MM.1S (cell line): ENCODE data around the gene CPS1.

ENCODE experiments used
- DNase-seq: peaks from one replicate; pipeline ENCODE4 v3.0.0-alpha.2; 2015
- H2AFZ ChIP-seq: fragments of 300-600 bp; sonication (generic); 2 replicates; pipeline ENCODE4 v1.6.0; 2016; ENCODE audit warnings: antibody characterized with exemption, low read length
- H3F3A ChIP-seq: fragments of 300-600 bp; sonication (generic); 2 replicates; pipeline ENCODE4 v1.6.1; 2016; ENCODE audit warnings: mild to moderate bottlenecking, antibody characterized with exemption, low read length, moderate library complexity, mixed read lengths; ENCODE audit not compliant: insufficient read depth
- H3K27ac ChIP-seq: fragments of 300-600 bp; sonication (generic); 2 replicates; pipeline ENCODE4 v1.5.1; 2016; ENCODE audit warnings: mild to moderate bottlenecking, low read length
- H3K27me3 ChIP-seq: fragments of 300-600 bp; sonication (generic); replicated peaks from 2 replicates; pipeline ENCODE4 v1.6.0; 2016; ENCODE audit warnings: low read length; ENCODE audit not compliant: insufficient read depth
- H3K36me3 ChIP-seq: fragments of 300-600 bp; sonication (generic); replicated peaks from 2 replicates; pipeline ENCODE4 v1.6.1; 2016; ENCODE audit warnings: mild to moderate bottlenecking, low read length, mixed read lengths; ENCODE audit not compliant: insufficient read depth
- H3K4me1 ChIP-seq: fragments of 300-600 bp; sonication (generic); 2 replicates; pipeline ENCODE4 v1.6.1; 2016; ENCODE audit warnings: low read length, mixed read lengths
- H3K4me2 ChIP-seq: fragments of 300-600 bp; sonication (generic); 2 replicates; pipeline ENCODE4 v1.6.0; 2016; ENCODE audit warnings: low read depth, low read length
- H3K4me3 ChIP-seq: fragments of 300-600 bp; sonication (generic); 2 replicates; pipeline ENCODE4 v1.5.1; 2016; ENCODE audit warnings: low read length, mixed read lengths
- H3K79me2 ChIP-seq: fragments of 300-600 bp; sonication (generic); 2 replicates; pipeline ENCODE4 v1.6.1; 2016; ENCODE audit warnings: mixed run types, low read length, mixed read lengths
- H3K9ac ChIP-seq: fragments of 300-600 bp; sonication (generic); 2 replicates; pipeline ENCODE4 v1.6.1; 2016; ENCODE audit warnings: low read length, mixed read lengths
- H3K9me2 ChIP-seq: fragments of 300-600 bp; sonication (generic); replicated peaks from 2 replicates; pipeline ENCODE4 v1.6.1; 2016; ENCODE audit warnings: mild to moderate bottlenecking, low read length, mixed read lengths; ENCODE audit not compliant: insufficient read depth
- H3K9me3 ChIP-seq: fragments of 300-600 bp; sonication (generic); replicated peaks from 2 replicates; pipeline ENCODE4 v1.6.1; 2016; ENCODE audit warnings: mild to moderate bottlenecking, low read length, mixed read lengths; ENCODE audit not compliant: insufficient read depth
- H4K20me1 ChIP-seq: fragments of 300-600 bp; sonication (generic); 2 replicates; pipeline ENCODE4 v1.6.1; 2016; ENCODE audit warnings: mild to moderate bottlenecking, low read length, moderate library complexity, mixed read lengths; ENCODE audit not compliant: insufficient read depth
- EZH2 ChIP-seq: fragments of 300-600 bp; sonication (generic); optimal IDR thresholded peaks from 2 replicates; pipeline ENCODE3; 2017; ENCODE audit warnings: low read depth, mild to moderate bottlenecking, antibody characterized with exemption, low read length, mixed read lengths
- EZH2phosphoT487 ChIP-seq: fragments of 300-600 bp; sonication (generic); IDR thresholded peaks from 2 replicates; pipeline ENCODE4 v1.6.1; 2018; ENCODE audit warnings: antibody characterized with exemption, low read length
- TF ChIP-seq, protein P1 (sequence below): fragments of 300-600 bp; sonication (generic); IDR thresholded peaks from 2 replicates; pipeline ENCODE4 v1.5.1; 2016; ENCODE audit warnings: antibody characterized with exemption, low read length, mixed read lengths

The CPS1 gene

DNA sequence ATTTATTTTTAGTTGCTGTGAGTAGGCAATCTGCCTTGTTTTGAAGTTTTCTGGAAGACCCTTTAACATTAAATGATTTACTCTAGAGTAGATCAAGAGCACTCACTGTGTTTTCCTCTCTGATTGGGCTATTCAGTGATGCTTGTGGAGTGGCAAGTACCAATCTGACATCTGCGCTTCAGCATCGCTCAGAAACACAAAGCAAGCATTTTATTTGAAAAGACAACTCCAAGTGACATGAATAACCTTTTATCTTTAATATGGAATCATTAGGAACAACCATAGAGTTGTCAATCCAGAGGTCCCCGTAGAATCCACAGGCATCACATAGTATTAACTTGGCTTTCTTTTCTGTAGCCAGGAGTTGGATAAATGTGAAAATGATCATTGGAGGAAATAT is 114.7 kb downstream of the CPS1 start:
- no peaks in the 10 kb centered on the region for H3K79me2 ChIP-seq

DNA sequence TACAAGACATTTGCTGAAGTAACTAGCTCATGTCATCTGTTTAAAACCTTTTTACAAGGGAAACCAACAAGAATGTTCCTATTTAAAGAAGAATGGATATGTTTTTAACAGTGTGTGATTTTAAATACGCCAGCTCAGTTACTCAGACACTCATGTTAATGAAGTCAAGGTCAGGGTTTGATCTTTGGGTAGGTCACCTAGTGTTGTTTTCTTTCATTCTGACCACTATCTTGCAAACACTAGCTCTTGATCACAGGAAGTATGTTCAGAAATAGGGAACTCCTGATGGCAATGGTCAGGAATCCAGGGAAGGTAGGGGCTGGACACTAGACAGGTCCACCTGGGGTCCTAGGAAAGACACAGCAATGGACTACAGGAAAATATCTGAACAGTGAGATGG is 116.7 kb downstream of the CPS1 start:
- Histone ChIP-seq H3K9me2 (no peaks in the 10 kb centered on the region), H3K4me3 (no peak overlapping the region), H3F3A (no peaks in the 10 kb centered on the region), H3K36me3 (no peaks in the 10 kb centered on the region), H3K4me1 (no peaks in the 10 kb centered on the region), H3K27ac (no peak overlapping the region), H3K4me2 (no peak overlapping the region), H3K9me3 (no peaks in the 10 kb centered on the region), H4K20me1 (no peaks in the 10 kb centered on the region), H3K79me2 (no peaks in the 10 kb centered on the region), H2AFZ (no peak overlapping the region), H3K27me3 (no peaks in the 10 kb centered on the region), H3K9ac (no peak overlapping the region)
- TF ChIP-seq, protein P1, sequence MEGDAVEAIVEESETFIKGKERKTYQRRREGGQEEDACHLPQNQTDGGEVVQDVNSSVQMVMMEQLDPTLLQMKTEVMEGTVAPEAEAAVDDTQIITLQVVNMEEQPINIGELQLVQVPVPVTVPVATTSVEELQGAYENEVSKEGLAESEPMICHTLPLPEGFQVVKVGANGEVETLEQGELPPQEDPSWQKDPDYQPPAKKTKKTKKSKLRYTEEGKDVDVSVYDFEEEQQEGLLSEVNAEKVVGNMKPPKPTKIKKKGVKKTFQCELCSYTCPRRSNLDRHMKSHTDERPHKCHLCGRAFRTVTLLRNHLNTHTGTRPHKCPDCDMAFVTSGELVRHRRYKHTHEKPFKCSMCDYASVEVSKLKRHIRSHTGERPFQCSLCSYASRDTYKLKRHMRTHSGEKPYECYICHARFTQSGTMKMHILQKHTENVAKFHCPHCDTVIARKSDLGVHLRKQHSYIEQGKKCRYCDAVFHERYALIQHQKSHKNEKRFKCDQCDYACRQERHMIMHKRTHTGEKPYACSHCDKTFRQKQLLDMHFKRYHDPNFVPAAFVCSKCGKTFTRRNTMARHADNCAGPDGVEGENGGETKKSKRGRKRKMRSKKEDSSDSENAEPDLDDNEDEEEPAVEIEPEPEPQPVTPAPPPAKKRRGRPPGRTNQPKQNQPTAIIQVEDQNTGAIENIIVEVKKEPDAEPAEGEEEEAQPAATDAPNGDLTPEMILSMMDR: no peak
- TF ChIP-seq EZH2: no peak
- TF ChIP-seq EZH2phosphoT487: no peak
- no peak for DNase-seq

More for the DNA sequence above, 114.7 kb downstream of the CPS1 start:
- Histone ChIP-seq H3K36me3 (no peaks in the 10 kb centered on the region), H3K9me2 (no peaks in the 10 kb centered on the region), H3K9ac (no peak overlapping the region), H4K20me1 (no peaks in the 10 kb centered on the region), H3K4me2 (no peak overlapping the region), H3K27me3 (no peaks in the 10 kb centered on the region), H3F3A (no peaks in the 10 kb centered on the region), H2AFZ (no peak overlapping the region), H3K4me1 (no peaks in the 10 kb centered on the region), H3K4me3 (no peak overlapping the region), H3K27ac (no peak overlapping the region), H3K9me3 (no peaks in the 10 kb centered on the region)
- TF ChIP-seq EZH2phosphoT487 (no peak), EZH2 (no peak)
- TF ChIP-seq, protein P1: no peak
- DNase-seq: no peak

DNA sequence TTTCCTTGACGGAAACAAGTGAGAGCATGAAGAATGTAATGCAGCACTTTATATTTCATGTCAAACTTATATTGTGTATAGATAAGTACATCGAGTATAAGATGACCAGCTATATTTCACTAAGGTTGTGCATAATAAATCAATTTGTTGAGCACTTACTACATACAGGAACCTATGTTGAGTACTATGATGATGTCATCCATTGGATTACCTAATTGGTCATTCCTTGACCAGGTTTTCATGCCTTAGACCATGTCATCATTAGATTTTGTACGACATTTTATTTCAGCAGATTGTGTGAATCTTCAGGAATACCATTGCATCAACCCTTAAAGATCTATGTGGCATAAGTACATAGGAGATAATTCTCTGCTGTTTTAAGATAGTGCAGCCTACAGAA is 119.7 kb downstream of the CPS1 start:
- Histone ChIP-seq H3K27me3 (no peaks in the 10 kb centered on the region), H2AFZ (no peak overlapping the region)

More for the DNA sequence above, 119.7 kb downstream of the CPS1 start:
- DNase-seq: no peak
- Histone ChIP-seq H3K9me3 (no peaks in the 10 kb centered on the region), H3K36me3 (no peaks in the 10 kb centered on the region), H3K79me2 (no peaks in the 10 kb centered on the region), H3K4me3 (no peak overlapping the region), H3F3A (no peaks in the 10 kb centered on the region), H4K20me1 (no peaks in the 10 kb centered on the region), H3K27ac (no peak overlapping the region), H3K9me2 (no peaks in the 10 kb centered on the region), H3K4me1 (no peaks in the 10 kb centered on the region), H3K9ac (no peak overlapping the region), H3K4me2 (no peak overlapping the region)
- TF ChIP-seq EZH2phosphoT487 (no peak), EZH2 (no peak)
- TF ChIP-seq, protein P1: no peak
